Measurements from ENCODE around the gene ADAMTS6. TPM values are rescaled to one million over a fixed set of nuclear protein-coding genes. Genes with fewer than 3 reads are reported as not detected.

The ADAMTS6 gene
- total and polyA plus RNA-seq, 11 donors: 0.28 to 4.3 (median 3.0) TPM

GRCh38 chr5:65478336-65478735, 3.4 kb downstream of the ADAMTS6 start:
- DNase-seq: no peak
- H3K4me3 ChIP-seq: no peak overlapping the region
- H3K27me3 ChIP-seq: no peaks in the 10 kb centered on the region
- ATAC-seq: no peak
- H3K27ac ChIP-seq: no peak overlapping the region
- 50 to 83% (median 73%) methylated on average over 1 of the region's 1 CpG for WGBS, 4 donors
- TF ChIP-seq POLR2A (IDR thresholded peaks at IDR 0.05): no peak
- no peak for TF ChIP-seq CTCF (IDR thresholded peaks at IDR 0.05)
- no peaks in the 10 kb centered on the region for H3K9me3 ChIP-seq
- intact Hi-C loops (cut with DNase I): loop anchor here in 1 of 10 donors (10.0 kb wide), 1 partner anchor 114 kb away; no protein-coding TSS in a partner anchor
- peaks cover 0 to 23% (median 8%) of the 10 kb centered on the region in 12 donors for H3K4me1 ChIP-seq
- no peaks in the 10 kb centered on the region for H3K36me3 ChIP-seq

GRCh38 chr5:65475895-65476294, 5.8 kb downstream of the ADAMTS6 start:
- ATAC-seq (no peak), DNase-seq (no peak)
- Histone ChIP-seq H3K36me3 (no peaks in the 10 kb centered on the region), H3K9me3 (no peaks in the 10 kb centered on the region), H3K27me3 (no peaks in the 10 kb centered on the region), H3K27ac (no peak overlapping the region), H3K4me3 (no peak overlapping the region), H3K4me1 (peaks cover 0 to 14% (median 4%) of the 10 kb centered on the region in 12 donors)
- intact Hi-C loops (cut with DNase I): loop anchor here in 1 of 10 donors (10.0 kb wide), 1 partner anchor 111 kb away; no protein-coding TSS in a partner anchor
- 88 to 94% (median 89%) methylated on average over 1 of the region's 1 CpG for WGBS, 4 donors
- TF ChIP-seq CTCF (IDR thresholded peaks at IDR 0.05) (no peak), POLR2A (IDR thresholded peaks at IDR 0.05) (no peak)

- ATAC-seq: no peak
- no peak overlapping the region for H3K4me3 ChIP-seq
- H3K4me1 ChIP-seq: peaks cover 0 to 9% (median 4%) of the 10 kb centered on the region in 12 donors
- DNase-seq: no peak
- H3K9me3 ChIP-seq: no peaks in the 10 kb centered on the region
- no peaks in the 10 kb centered on the region for H3K36me3 ChIP-seq
- no peak overlapping the region for H3K27ac ChIP-seq
- TF ChIP-seq POLR2A (IDR thresholded peaks at IDR 0.05) (no peak), CTCF (IDR thresholded peaks at IDR 0.05) (no peak)
- WGBS, 4 donors: 82 to 87% (median 83%) methylated on average over 4 of the region's 4 CpGs
- no peaks in the 10 kb centered on the region for H3K27me3 ChIP-seq
- intact Hi-C loops (cut with DNase I): loop anchor here in 1 of 10 donors (10.0 kb wide), 1 partner anchor 111 kb away; no protein-coding TSS in a partner anchor
Observed at GRCh38 chr5:65475336-65475735, 6.4 kb downstream of the ADAMTS6 start.

GRCh38 chr5:65474130-65474711, 7.5 kb downstream of the ADAMTS6 start:
- Histone ChIP-seq H3K27ac (no peak overlapping the region), H3K4me3 (no peak overlapping the region), H3K27me3 (no peaks in the 10 kb centered on the region), H3K4me1 (peaks cover 0 to 5% (median 0%) of the 10 kb centered on the region in 12 donors), H3K9me3 (no peaks in the 10 kb centered on the region), H3K36me3 (no peaks in the 10 kb centered on the region)
- no peak for ATAC-seq
- intact Hi-C loops (cut with DNase I): loop anchor here in 1 of 10 donors (10.0 kb wide), 1 partner anchor 109 kb away; no protein-coding TSS in a partner anchor
- 60 to 69% (median 63%) methylated on average over 3 of the region's 3 CpGs for WGBS, 4 donors
- TF ChIP-seq CTCF (IDR thresholded peaks at IDR 0.05): no peak
- TF ChIP-seq POLR2A (IDR thresholded peaks at IDR 0.05): no peak
- no peak for DNase-seq

Data from heart left ventricle (tissue), 16 donors.